GM18858 (cell line): ENCODE measurements around the gene ITGAD.

ENCODE experiments used
- ATAC-seq: cut with Tn5 transposase; IDR thresholded peaks from one replicate; pipeline ENCODE4 v1.9.1; 2021; ENCODE audit not compliant: unreplicated experiment

Gene ITGAD

DNA sequence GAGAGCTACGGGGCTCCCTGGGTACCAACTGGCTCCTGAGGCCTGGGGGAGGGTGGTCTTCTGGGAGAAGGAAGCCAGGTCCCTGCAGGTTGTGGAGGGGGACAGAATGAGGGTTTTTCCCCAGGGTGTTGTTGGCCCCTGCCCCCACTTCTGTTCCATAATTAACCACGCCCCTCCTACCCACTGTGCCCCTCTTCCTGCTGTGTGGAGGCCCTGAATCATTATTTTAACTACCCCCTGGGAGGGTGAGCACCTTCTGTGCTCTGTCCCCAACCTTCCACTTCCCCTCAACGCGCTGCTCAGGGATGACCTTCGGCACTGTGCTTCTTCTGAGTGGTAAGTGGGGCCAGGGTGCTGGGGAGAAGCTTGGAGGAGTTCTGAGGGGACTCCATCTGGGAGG, at the start of gene ITGAD:
ITGAD (plus strand) TSS at position 280 of the 400 bp plus-strand sequence; CDS start at position 306, 26 bp downstream.
- ATAC-seq: no peak

DNA sequence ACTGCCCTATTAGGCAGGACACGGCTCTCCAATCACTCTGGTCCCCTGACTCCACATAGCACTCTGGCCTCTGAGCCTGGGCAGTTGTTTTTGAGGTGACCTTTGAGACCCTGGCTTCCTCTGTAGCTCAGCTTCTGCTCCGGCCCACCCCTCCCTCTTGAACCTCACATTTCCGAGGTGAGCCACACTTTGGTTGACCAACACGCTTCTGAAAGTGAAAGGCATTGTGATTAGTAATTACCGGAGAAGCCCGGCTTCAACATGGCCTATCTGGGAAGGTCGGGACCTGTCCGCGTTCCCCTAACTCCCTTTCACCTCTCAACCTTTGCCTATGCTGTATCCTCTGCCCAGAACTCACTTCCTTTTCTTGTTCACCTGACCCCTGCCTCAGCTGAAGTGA, 48.4 kb upstream of the ITGAD start:
- ATAC-seq: peak; percentile 90

DNA sequence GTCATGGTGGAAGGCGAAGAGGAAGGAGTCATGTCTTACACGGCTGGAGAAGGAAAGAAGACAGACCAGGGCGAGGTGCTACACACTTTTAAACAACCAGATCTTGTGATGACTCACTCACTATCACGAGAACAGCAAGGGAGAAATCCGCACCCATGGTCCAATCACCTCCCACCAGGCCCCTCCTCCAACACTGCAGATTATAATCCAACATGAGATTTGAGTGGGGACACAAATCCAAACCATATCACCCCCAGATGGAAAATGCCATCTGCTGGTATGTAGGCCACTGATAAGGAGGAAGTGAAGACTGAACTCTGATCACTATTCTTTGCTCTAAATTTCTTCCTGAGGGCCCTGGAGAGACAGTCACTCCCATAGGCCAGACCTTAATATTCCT, 45.7 kb upstream of the ITGAD start:
- no peak for ATAC-seq

DNA sequence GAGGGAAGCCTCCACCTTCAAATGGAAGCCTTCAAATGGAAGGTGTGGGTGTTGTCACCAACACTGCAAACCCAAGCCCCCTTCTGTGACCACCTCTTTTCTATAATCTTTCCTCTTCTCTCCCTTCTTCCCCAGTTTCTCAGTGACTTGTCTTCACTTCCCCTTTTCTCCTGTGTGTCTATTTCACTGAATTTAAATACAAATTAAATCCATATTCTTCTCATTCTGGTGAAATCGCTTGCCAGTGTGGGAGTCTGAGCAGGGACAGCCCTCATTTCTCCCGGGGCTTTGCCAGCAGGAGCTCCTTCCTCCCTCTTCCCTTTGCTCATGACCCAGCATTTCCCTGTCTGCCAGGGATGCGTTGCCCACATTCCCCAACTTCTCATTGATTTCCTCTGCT, 44.6 kb upstream of the ITGAD start:
- ATAC-seq: no peak

DNA sequence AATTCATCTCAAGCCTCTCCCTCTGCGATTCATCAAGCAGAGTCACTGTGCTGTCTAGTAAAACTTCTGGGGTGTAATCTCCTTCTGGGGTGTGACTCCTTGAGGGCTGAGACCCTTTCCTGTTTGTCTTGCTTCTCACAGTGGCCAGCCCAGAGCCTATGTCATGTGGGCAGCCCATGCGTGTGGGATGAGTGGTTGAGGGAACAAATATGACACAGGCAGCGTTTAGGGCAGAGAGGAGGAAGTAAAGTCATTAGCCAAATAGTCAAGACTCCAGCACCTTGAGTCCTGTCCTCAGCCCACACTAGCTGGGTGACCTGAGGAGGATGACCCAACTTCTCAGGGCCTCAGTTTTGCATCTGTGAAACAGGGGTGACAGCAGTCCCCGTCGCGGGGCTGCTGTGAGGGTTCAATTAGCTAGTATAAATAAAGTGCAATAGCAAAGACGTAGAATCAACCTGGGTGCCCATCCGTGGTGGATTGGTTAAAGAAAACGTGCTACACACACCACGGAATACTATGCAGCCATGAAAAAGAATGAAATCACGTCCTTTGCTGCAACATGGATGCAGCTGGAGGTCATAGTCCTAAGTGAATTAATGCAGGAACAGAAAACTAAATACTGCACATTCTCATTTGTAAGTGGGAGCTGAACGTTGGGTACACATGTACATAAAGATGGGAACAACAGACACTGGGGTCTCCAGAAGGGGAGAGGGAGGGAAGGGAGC, 42.7 kb upstream of the ITGAD start:
- ATAC-seq: no peak

DNA sequence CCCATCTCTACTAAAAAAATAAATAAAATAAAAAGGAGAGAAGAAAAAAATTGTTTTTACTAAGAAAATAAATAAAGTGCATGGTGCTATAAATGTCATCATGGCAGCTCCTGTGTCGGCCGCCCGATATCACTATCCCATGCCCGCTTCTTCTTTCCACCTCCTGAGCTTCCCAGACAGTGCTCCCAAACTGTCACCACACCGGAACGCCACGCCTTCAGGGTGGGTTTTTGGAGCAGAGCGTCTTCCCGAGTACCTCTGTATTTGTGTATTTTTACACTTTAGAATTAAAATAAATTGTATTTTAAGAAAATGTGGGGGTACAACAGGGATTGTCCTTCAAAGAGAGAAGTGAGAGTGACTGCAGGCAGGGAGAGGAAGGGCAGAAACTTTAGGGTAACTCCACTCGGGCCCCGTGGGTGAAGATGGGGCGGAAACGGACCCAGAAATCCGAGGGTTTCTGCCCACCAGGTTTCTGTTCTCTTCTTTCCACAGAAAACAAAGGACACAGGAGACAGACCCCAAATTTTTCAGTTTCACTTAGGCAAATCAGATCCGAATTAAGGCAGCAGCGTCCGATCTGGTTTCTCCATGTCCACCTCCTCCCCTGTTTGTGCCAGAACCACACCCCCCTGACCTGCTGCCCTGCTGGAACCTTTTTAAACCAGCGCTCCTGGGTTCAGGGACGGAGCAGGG, 41.7 kb upstream of the ITGAD start:
- no peak for ATAC-seq

DNA sequence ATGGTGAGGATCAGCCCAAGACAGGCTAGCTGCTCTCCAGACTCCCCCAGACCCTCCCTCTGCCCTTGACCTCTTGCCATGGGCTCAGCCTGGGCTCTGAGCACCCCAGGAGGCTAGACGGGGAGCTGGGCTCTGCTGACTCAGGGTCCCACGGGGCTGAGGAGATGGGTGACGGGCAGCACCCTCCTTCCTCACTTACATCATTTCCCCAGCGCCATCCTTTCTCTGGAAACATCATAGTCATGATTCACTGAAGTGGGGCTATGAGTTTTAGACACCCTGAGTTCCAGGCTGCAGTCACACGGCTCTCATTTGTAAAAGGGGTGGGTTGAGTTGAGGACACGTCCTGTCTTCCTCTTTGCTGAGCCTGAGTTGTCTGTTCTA, 41.2 kb upstream of the ITGAD start:
- no peak for ATAC-seq

DNA sequence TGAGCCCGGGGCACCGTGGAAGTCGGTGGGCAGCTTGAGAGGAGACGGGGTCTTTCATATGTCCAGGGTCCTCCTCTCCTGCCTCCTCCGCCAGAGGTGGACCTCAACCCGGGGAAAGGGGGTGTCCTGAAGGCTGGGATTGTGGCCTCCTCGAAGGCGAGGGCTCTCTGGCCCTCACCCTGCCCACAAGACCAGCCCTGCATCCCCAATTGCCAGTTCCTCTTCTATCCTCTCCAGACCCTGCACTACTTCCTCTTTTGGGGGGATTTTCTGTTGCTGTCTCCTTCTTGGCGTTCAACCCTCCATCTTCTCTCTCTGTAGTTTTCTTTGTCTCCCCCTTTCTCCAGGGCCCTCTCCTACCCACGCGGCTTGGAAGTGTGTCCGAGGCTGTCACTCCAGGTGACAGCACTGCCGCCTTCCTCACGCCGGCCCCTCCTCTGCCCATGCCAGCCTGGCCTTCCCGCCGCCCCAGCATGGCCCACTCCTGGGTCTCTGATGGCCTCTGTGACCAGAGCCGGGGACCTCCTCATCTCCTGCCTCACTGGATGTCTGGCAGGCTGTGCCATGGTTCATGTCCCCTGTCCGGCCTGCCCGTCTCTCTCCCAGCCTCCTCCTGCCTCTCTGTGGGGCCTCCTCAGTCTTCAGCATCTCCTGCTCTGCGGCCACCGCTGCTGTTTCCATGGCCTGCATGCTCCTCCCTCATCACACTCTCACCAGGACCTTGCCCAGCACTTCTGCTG, 40.6 kb upstream of the ITGAD start:
- ATAC-seq: no peak

DNA sequence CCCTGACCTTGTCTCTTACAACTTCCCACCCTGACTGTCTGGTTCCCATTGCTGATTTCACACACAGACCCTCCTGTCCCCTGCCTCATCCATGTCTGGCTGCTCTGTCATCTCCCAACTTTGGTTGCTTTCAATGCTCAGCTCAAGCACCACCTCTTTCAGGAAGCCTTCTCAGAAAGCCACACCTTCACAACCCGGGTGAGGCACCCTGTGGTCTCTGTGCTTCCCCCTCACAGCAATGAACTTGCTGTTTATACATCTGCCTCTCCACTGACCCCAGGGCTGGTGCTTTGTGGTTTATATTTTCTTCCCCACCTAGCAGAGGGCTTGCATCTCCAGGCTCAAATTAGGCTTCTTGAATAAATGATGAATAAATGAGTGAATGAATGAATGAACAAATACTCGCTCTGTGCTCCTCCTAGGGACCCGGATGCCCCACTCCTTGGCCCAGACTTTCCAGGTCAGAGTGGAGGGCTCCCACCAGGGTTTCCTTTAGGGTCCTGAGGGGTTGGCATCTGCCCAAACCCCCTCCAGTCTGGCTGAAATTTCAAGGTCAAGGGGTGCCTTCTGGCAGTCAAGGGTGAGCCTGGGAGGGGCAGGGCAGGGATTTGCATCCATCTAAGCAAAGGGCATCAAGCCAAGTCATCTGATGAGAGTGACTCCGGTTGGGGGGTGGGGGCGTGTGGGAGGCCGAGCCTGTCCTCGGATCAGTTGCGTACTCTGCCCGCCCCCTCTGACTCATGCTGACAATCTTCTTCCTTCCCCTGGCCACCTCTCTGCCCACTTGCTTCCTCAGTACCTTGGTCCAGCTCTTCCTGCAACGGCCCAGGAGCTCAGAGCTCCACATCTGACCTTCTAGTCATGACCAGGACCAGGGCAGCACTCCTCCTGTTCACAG, 38.5 kb upstream of the ITGAD start, which contains the start of gene ITGAX:
ITGAX (plus strand) TSS at position 783 of the 898 bp plus-strand sequence; CDS start at position 862, 79 bp downstream.
- peak; percentile 65 for ATAC-seq

DNA sequence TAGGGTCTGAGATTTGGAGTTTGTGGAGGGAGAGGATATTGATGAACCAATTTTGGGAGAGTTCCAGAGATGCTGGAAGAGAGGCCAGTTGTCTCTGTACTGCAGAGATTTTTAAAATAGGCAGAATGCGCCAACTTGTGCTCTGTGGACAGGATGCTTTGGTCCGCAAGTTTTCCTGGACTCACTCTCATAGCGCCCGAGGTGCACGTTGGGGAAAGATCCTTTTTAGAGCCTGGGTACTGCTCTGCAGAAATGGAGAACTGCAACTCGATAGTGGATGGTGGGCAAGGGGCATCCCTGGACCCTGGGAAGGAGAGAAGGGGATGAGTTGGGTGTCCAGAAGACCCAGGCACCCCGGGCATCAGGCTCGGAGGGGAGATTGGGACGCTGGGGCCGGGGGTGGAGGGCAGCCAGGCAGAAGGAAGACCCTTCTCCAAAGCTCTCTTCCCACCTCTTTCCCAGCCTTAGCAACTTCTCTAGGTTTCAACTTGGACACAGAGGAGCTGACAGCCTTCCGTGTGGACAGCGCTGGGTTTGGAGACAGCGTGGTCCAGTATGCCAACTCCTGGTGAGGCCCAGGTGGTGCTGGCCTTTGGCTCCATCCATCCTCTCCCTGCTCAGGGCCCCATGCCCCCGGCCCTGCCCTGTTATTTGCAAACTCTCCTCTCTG, 37.6 kb upstream of the ITGAD start:
- ATAC-seq: no peak

DNA sequence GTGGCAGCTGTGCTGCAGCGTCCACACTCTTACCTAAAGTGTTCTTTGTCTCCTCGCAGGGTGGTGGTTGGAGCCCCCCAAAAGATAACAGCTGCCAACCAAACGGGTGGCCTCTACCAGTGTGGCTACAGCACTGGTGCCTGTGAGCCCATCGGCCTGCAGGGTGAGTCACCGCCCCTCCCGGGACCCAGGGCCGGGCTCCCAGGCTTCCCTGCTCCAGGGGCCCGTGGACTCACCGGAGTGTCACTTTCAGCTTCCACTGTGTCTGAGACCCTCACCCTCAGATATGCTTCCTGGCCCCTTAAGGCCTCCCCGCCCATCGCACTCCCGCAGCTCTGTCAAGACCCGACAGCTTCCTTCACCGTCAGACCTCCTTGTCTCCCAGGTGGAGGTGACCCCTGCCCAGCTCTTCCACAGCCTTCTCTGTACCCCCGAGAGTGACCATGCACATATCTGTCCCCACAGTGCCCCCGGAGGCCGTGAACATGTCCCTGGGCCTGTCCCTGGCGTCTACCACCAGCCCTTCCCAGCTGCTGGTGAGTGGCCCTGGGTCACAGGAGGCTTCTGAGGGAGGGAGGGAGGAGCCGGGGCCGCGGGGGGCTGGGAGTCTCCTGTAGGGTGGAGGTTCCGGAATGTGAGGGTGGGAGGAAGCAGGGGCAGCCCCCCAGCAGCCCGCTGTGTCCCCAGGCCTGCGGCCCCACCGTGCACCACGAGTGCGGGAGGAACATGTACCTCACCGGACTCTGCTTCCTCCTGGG, 36.4 kb upstream of the ITGAD start:
- no peak for ATAC-seq

DNA sequence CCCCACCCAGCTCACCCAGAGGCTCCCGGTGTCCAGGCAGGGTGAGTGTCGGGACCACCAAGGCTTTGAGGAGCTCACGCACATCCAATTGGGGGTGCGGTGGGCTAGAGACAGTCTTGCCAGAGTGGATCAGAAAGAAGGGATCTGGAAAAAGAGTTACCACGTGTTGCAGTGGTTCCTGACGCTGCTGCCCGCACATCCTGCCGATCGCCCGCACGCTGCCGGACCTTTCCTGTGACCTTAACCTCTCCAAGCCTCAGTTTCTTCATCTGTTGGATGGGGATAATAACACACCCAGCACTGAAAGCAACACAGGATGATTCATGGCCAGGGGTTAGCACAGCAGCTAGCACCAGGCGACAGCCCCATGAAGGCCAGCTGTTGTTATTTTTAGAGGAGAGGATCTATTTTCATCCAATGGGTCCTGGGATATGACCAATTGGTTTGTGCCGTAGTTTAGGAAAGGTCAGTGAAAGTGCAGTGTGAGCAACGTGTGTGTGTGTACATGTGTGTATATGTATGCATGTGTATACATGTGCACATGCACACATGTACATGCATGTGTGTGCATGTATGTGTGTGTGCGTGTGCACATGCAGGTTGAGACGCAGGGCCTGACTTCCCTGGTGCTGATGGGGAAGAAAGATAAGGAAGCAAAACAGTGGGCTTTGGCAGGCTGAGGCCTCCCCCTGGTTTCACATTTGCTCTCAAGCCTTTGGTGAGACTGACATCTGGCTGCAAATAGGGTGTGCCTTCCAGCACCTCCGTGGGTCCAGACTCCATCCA, 35.6 kb upstream of the ITGAD start:
- no peak for ATAC-seq

DNA sequence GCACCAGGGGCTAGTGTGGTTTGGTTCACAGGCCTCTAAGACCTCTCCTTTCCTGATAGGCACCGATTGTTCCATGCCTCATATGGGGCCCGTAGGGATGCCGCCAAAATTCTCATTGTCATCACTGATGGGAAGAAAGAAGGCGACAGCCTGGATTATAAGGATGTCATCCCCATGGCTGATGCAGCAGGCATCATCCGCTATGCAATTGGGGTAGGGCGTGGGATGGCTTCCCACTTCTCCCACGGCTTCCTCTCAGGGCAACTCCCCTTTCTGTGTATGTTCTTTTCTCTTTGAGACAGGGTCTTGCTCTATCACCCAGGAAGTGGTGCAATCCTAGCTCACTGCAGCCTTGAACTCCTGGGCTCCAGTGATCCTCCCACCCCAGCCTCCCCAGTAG, 32.9 kb upstream of the ITGAD start:
- no peak for ATAC-seq

DNA sequence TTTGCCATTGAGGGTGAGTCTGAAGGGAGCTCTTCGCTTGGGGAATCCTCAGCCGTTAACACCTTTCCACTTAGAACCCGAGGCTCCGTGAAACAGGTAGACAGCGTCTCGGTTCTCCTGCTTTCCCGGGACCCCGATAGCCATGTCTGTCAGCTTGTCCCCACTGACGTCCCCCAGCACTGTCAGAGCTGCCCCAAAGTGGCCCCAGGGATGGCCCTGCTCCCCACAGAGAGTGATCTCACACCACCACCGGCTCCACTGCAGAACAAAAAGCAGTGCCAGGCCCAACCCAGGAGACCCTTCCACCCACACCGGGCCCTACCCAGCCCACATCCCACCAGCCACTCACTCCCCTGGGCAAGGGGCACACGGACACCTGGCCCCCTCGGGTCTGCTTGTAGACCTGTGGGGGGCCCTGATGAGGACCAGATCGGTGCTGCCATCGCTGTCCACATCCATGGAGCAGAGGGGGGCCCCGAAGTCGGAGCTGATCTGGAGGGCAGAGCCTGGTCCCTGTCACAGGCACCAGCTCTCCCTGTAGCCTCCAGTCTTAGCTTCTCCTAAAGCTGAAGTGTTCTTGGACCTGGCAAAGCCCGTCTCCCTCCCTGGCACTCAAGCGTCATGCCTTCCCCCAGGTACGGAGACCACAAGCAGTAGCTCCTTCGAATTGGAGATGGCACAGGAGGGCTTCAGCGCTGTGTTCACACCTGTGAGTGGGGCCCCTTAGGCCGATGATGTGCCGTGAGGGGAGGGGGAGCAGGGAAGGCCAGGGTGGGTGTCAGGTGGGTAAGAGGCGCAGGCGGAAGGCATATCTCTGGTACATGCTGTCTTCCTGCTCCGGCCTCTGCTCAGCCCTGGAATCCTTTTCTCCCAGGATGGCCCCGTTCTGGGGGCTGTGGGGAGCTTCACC, 31.7 kb upstream of the ITGAD start:
- ATAC-seq: no peak

DNA sequence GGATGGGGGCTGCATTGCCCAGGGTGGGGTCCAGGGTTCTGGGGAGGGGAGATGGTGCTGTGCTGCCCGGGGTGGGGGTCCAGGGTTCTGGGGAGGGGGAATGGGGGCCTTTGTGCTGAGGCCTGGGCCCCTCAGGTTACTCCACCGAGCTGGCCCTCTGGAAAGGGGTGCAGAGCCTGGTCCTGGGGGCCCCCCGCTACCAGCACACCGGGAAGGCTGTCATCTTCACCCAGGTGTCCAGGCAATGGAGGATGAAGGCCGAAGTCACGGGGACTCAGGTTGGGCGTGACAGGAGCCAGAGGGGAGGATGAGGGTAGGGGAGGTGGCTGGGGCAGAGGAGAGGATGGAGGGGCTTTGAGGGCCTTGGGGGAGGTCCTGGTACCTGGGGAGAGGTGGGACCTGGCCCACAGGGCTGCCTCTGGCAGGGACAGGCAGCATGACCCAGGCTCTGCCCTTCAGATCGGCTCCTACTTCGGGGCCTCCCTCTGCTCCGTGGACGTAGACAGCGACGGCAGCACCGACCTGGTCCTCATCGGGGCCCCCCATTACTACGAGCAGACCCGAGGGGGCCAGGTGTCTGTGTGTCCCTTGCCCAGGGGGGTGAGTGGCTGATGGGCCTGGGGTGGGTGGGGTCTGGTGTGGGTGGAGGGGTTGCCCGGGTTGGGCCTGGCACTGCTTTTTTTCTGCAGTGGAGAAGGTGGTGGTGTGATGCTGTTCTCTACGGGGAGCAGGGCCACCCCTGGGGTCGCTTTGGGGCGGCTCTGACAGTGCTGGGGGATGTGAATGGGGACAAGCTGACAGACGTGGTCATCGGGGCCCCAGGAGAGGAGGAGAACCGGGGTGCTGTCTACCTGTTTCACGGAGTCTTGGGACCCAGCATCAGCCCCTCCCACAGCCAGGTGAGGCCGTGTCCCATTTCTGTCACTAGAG, 30.4 kb upstream of the ITGAD start:
- no peak for ATAC-seq

DNA sequence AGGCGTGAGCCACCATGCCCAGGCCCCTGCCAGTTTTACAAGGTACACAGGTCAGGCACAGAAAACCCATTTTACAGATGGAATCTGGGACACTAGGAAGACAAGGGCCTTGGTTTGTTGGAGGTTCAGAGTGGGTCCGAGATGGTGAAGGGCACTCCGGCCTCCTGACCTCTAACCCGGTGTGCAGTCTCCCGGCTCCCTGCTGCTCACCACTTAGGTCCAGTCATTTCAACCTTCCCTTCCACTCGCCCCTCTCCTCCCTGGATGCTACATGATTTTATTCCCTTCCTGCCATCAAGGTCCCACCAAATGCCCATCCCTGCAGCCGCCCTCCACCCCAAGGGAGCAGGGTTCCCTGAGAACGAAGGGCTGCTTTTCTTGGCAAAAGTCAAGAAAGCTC, 29.4 kb upstream of the ITGAD start:
- ATAC-seq: no peak

DNA sequence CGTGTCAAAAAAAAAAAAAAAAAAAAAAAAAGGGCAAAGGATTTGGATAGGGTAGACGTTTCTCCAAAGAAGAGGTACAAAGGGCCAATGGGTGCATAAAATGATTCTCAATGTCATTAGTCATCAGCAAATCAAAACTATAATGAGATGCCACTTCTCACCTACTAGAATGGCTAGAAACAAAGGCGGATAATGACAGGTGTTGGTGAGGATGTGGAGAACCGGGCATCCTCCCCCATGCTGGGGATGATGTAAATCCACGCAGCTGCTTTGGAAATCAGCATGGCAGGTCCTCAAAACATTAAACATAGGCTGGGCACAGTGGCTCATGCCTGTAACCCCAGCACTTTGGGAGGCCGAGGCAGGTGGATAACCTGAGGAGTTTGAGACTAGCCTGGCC, 28.7 kb upstream of the ITGAD start:
- ATAC-seq: no peak
